GM18951 (cell line): ENCODE data around the gene COX10.
"Not testable (repeated sequence)": the region's sequence is repeated elsewhere in the genome, so short reads cannot be mapped to it uniquely, and the experiment has no call there.

Experiments
- POLR2A ChIP-seq: IDR thresholded peaks from 4 replicates; pipeline ENCODE4 v1.6.1; 2011; ENCODE audit warnings: mild to moderate bottlenecking; ENCODE audit not compliant: insufficient read length, insufficient read depth; ENCODE audit errors: extremely low read depth
- in situ Hi-C: fragments of 300-500 bp; cut with MboI; formaldehyde crosslinking; loops from one replicate; pipeline ENCODE4 v1.12.0; 2022; ENCODE audit warnings: low sequenced_read_pairs, mixed read lengths, inconsistent platforms; ENCODE audit not compliant: unreplicated experiment

COX10 gene

DNA sequence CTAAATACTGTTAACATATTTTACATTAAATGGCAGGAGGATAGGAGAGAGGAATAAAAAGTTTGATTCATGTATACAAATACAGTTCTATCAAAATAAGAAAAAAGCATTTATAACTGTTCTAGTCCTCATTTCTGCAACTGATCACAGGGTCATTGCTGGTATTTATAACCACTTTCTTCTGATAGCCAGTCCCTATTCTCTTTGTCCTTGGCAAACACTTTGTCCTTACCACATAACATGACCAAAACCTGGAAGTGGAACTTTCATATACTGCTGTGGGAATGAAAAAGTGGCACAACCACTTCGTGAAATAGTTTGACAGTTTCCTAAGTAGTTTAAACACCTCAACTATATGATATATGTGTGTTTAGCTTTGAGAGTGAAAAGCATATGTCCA, 84.1 kb downstream of the COX10 start:
- in situ Hi-C loops: no loop called here

DNA sequence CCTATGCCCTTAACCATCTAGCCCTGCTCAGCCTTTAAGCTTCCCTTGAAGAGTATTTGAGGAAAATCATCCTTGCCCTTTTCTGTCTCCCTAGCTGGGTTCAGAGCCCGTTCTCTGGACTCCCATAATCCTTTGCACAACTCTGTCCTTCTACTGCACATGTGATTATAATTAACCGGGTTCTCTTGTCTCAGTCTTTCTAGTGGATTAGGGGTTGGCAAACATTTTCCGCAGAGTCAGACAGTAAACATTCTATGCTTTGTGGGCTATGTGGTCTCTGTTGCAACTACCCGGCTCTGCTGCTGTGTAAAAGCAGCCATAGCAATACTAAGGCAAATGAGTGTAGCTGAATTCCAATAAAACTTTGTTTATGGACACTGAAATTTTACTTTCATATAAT, 87.4 kb downstream of the COX10 start:
- no peak for TF ChIP-seq POLR2A
- in situ Hi-C loops: no loop called here

More for the DNA sequence above, 84.1 kb downstream of the COX10 start:
- no peak for TF ChIP-seq POLR2A

DNA sequence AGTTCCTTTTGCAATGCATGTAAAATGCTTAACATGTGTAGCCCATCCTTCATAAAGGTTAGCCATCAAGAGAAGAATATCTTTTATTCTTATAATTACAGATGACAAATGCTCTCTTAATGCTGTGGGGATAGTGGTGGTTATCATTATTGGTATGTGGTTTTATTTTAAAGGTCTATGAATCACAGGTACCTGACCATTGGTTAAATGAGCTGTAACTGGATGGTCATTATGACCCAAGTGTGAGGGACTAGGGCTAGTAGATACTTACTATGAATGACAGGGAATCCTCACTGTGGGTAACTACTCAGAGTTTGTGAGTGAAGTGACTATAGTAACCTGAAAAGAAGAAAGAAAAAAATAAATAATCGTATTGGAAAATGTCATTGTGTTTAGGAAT, 88.5 kb downstream of the COX10 start:
- no peak for TF ChIP-seq POLR2A
- in situ Hi-C loops: no loop called here

DNA sequence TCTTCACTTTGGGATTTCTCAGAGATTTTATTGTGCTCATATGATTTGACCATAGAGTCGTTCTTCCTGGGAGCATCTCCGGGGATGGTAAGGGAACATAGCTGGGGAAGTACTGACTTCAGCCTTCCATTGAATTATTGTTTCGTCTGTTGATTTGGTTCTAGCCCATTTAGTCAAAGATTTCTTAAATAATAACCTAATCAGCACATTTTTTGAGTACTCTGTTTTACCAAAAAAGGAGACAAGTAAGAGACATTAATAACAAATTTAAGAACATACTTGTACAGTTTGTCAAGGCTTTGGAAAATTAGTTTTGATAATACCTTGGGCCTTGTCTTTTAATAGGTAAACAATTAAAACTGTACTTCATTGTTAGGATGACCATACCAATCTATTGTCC, 89.4 kb downstream of the COX10 start:
- in situ Hi-C loops: no loop called here
- TF ChIP-seq POLR2A: no peak

DNA sequence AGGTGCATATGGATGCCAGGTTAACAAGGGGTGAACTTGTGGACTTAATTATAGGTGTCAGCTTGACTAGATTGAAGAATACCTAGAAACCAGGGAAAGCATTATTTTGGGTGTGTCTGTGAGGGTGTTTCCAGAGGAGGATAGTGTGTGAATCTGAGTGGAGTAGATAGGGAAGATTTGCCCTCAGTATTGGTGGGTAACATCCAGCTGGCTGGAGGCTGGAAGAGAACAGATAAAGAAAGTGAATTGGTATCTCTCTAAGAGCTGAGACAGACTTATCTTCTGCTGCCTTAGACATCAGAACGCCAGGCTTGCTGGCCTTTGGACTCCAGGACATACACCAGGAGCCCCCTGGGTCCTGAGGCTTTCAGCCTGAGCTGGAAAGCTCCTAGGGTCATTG, 92.1 kb downstream of the COX10 start:
- no peak for TF ChIP-seq POLR2A
- in situ Hi-C loops: no loop called here

DNA sequence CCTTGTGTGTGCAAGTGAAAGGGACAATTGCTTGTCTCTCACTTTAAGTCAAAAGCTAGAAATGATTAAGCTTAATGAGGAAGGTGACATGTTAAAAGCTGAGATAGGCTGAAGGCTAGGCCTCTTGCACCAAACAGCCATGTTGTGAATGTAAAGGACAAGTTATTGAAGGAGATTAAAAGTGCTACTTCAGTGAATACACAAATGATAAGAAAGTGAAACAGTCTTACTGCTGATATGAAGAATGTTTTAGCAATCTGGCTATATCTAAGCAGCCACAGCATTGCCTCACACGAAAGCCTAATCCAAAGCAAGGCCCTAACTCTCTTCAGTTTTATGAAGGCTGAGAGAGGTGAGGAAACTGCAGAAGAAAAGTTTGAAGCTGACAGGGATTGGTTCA, 96.3 kb downstream of the COX10 start:
- in situ Hi-C loops: no loop called here

DNA sequence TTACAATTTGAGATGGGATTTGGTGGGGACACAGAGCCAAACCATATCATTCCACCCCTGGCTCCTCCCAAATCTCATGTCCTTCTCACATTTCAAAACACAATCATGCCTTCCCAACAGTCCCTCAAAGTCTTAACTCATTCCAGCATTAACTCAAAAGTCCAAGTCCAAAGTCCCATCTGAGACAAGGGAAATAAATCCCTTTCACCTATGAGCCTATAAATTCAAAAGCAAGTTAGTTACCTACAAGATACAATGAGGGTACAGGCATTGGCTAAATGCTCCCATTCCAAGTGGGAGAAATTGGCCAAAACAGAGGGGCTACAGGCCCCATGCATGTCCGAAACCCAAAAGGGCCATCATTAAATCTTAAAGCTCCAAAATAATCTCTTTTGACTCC, 98.5 kb downstream of the COX10 start:
- in situ Hi-C loops: not testable (repeated sequence)

More for the DNA sequence above, 96.3 kb downstream of the COX10 start:
- no peak for TF ChIP-seq POLR2A

DNA sequence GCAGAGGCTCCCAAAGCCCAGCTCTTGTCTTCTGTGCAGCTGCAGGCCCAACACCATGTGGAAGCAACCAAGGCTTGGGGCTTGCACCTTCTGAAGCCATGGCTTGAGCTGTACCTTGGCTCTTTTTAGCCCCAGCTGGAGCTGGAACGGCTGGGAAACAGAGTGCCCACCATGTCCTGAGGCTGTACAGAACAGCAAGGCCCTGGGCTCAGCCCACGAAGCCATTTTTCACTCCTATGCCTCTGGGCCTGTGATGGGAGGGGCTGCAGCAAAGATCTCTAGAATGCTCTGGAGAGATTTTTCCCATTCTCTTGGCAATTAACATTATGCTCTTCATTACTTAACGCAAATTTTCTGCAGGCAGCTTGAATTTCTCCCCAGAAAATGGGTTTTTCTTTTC, 99.3 kb downstream of the COX10 start:
- in situ Hi-C loops: no loop called here
- TF ChIP-seq POLR2A: no peak

DNA sequence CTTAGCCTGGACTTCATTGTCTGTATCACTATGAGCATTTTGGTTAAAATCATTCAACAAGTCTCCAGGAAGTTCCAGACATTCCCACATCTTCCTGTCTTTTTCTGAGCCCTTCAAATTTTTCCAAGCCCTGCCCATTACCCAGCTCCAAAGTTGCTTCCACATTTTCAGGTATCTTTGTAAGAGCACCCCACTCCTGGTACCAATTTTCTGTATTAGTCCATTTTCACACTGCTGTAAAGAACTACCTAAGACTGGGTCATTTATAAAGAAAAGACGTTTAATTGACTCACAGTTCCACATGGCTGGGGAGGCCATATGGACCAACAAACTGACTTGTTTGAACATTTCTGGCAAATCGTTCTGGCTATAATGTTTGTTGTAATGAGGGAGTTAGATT, 100.0 kb downstream of the COX10 start:
- in situ Hi-C loops: no loop called here
- TF ChIP-seq POLR2A: no peak

DNA sequence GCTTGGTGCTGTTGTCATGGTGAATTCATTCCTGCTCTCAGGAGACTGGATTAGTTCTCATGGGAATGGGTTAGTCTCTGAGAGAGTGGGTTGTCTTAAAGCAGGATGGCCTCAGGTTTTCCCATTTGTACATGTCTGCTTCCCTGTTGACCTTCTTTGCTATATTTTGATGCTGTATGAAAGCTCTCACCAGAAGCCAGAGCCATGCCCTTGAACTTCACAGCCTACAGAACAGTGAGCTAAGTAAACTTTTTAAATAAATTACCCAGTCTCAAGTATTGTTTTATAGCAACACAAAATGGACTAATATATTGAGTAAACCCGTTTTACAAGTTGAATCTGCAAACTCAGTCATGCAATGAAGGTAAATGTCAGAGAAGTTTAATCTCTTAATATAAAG, 100.6 kb downstream of the COX10 start:
- no peak for TF ChIP-seq POLR2A
- in situ Hi-C loops: no loop called here

DNA sequence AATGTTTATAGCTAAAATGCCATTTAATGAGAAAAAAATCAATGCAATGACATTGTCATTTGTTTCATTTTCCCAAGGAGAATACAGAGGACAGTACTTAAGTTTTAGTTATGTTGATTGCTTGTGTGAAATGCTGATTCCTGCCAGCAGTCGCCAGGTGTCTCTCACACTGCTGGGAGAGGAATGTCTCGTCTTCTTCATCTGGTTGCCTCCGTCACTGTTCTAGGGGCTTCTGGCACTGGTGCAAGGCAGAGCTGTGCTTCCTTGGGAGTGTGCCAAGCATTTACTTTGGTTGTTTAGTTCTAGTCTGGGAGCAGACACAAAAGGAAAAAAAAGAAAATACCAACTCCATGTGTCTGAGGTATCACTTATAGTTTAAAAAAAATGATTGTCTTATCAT, 107.7 kb downstream of the COX10 start:
- in situ Hi-C loops: not testable (repeated sequence)

DNA sequence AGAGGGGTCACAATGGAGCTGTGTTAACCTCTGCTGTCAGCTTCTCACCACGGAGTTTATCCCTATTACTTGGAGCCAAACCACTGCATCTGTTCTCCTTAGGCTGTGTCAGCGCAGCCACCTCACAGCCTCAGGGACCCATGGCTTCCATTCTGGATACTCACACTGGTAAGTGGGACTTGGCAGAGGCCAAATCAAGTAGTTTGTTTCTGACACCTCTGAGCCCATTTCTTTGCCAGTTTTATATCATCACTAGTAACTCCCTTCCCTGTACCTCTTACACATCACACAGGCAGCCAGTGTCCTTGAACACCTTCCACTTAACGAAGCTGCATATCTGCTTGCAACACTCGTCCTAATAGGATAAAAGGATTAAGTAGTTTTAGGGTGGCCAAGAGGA, 108.5 kb downstream of the COX10 start:
- in situ Hi-C loops: not testable (repeated sequence)

DNA sequence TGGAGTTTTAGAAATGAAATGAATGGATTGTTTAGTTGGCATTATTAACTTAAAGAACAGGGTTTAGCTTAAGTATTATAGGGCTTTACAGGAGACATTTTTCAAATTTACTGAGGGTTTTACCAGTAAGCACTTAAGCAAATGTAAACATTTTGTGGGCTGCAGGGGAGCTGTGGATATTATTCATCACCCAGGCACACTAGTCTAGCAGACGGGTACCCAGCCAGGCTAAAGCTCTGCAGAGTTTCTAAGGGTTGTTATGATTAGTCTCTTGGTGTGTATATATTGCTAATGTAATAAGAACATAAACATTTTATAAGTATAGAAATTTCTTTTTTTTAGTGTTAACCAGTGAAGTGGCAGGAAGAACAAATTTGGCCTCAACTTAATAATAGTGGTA, 110.6 kb downstream of the COX10 start:
- in situ Hi-C loops: loop anchor here (10.0 kb wide), 1 partner anchor 1405 kb away; no protein-coding TSS in a partner anchor

DNA sequence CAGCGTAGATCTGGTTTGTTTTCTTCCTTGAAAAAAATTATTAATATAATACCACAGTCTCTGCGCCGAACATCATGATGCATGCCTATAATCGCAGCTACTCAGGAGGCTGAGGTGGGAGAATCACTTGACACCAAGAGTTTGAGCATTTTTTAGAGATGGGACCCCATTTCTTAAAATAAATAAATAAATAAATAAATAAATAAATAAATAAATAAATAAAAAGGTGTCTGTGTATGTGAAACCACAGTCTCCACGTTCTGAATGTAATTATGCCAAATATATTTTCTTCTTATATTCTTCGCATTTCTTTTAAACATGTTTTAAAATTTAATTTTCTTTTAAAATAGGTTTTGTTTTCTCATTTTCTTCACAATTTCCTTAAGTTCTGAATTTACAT, 112.8 kb downstream of the COX10 start:
- in situ Hi-C loops: loop anchor here (10.0 kb wide), 1 partner anchor 1403 kb away; no protein-coding TSS in a partner anchor

DNA sequence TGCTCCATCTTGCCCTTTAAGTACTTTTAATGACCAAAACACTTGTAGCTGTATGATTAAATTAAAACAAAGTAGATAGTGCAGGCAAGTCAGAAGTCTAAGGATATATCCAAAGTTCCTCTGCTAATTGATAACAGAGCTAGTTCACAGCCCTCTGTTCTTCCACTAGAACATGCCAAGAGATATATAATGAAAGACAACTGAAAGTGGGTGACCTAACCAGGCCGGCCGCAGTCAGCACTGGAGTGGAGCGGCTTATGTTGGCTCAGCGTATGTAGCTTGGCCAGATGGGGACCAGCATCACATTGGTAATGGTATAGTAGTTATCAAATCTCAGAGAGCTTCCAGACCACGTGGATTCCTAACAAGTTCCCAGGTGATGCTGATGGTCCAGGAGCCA, 115.2 kb downstream of the COX10 start:
- in situ Hi-C loops: loop anchor here (10.0 kb wide), 1 partner anchor 1400 kb away; no protein-coding TSS in a partner anchor

DNA sequence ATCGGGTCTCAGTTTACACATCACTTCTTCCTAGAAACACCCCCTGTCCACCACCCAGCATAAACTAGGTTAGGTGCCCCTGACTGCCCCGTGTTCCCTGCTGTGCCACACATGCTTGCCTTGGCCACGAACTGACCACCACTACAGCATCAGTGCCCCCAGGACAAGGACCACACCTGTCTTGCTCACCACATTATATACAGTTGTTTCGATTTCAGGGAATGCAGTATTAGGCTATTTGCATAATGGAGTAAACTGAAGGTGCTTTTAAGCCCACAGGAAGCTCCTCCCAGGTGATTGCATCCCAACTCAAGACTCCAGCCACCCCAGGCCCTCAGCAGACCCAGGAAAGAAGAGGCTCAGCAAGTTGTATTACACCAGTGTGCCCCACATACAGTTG, 117.1 kb downstream of the COX10 start:
- in situ Hi-C loops: loop anchor here (10.0 kb wide), 1 partner anchor 1398 kb away; no protein-coding TSS in a partner anchor

DNA sequence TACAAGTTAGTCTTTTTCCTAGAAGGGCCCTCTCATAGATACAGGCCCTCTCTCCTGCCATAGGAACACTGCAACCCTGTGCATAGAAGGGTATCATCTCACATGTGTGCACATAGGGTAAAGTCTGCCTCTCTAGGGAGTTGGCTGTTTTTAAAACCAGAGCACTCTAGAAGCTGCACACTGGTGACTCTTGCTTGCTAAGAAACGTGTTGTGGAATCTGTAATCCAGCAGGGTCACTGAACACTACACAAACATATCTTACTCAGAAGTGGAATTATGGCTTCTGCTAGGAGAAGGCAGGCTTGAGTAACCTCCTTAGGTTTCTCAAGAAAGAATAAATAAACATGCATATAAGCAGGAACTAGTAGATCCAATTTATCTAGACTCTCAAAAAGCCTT, 121.5 kb downstream of the COX10 start:
- in situ Hi-C loops: not testable (repeated sequence)

DNA sequence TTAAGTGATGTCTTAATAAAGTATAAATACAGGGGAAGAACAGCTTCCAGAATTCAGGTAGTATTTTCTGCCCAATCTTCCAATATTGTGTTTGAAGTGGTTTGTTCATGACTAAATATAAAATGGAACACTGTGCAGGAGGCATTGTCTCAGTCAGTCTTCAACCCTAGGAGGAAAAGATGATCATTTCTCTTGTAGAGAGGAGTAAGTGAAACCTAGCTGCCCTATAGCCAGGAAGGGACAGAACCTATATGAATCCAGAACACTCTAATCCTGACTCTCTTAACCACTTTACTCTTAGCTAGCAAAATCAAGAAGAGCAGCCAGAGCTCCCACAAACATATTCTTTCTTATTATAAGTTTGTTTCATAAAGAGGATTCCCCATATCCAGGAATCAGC, 122.2 kb downstream of the COX10 start:
- in situ Hi-C loops: not testable (repeated sequence)

DNA sequence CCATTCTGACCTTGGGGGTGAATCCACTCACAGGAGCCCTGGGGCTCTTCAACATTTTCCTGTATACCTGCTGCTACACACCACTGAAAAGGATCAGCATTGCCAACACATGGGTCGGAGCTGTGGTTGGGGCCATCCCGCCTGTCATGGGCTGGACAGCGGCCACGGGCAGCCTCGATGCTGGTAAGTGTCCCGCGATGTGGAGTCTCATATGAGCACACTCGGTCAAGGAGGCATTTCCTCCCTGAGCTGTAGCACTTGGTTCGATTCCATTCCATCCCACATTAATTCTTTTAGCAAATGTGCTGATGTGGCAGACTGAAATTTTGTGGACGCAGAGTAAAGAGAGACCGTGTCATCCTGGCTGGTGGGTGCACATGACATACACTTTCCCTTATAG, 122.7 kb downstream of the COX10 start:
- in situ Hi-C loops: not testable (repeated sequence)

DNA sequence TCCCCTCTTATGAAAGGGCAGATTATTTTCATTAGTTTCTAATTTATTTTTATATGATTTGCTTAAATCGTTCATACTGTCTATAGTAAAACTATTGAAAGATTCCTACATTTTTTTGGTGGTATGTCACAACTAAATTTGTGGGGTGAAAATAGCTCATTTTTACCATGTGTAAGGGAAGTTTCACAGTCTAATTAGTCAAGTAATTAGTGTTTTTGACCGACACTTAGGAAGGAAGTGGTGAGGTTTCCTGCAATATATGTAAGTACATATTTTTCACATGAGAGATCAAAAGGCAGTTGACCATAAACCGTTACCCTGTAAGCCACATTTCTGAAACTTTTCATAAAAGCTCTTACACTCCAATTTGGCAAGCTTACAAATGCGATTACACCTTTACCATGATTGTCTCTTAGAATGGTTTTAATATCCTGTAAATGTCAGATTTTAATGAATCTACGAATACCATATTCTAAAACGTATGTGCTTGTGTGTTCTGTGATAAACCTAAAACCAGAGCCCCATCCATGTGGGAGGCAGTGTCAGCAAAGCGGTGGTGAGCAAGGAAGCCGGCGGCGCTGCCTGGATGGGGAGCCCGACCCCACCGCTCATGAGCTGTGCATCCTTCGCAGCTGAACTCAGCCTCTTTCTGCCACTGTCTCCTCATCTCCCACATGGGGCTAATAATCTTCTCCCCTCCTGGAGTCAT, 123.5 kb downstream of the COX10 start:
- in situ Hi-C loops: not testable (repeated sequence)
